Measurements from ENCODE around the gene MRPS7.
A peak's percentile ranks its signal among the peaks of the same experiment; 100 is the strongest.

The MRPS7 gene

DNA sequence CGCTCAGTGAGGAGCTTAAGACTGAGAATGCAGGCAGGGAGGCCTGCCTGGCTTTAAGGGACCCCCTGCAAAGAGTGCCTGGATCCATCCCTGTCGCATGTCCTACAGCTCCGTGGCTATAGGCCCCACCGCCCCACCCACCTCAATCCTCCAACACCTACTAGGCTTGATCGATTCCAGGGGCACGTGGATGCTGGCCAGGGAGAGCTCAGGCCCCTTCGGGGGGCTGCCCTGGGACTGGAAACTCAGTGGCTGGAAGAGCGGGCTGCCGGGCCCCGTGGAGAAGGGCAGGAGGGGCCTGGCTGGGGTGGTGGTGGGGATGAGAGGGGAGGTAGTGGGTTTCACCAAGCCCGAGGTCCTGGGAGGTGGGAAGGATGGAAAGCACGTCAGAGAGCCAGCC is 22.5 kb upstream of the MRPS7 start:
- H3K4me3 ChIP-seq (ENCODE audit: low read depth, low read length), result no peak overlapping the region
- TF ChIP-seq, protein P1, sequence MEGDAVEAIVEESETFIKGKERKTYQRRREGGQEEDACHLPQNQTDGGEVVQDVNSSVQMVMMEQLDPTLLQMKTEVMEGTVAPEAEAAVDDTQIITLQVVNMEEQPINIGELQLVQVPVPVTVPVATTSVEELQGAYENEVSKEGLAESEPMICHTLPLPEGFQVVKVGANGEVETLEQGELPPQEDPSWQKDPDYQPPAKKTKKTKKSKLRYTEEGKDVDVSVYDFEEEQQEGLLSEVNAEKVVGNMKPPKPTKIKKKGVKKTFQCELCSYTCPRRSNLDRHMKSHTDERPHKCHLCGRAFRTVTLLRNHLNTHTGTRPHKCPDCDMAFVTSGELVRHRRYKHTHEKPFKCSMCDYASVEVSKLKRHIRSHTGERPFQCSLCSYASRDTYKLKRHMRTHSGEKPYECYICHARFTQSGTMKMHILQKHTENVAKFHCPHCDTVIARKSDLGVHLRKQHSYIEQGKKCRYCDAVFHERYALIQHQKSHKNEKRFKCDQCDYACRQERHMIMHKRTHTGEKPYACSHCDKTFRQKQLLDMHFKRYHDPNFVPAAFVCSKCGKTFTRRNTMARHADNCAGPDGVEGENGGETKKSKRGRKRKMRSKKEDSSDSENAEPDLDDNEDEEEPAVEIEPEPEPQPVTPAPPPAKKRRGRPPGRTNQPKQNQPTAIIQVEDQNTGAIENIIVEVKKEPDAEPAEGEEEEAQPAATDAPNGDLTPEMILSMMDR (conservative IDR thresholded peaks at IDR 0.05; ENCODE audit: low read depth, low read length), result no peak
- DNase-seq (ENCODE audit: low read depth), result no peak

DNA sequence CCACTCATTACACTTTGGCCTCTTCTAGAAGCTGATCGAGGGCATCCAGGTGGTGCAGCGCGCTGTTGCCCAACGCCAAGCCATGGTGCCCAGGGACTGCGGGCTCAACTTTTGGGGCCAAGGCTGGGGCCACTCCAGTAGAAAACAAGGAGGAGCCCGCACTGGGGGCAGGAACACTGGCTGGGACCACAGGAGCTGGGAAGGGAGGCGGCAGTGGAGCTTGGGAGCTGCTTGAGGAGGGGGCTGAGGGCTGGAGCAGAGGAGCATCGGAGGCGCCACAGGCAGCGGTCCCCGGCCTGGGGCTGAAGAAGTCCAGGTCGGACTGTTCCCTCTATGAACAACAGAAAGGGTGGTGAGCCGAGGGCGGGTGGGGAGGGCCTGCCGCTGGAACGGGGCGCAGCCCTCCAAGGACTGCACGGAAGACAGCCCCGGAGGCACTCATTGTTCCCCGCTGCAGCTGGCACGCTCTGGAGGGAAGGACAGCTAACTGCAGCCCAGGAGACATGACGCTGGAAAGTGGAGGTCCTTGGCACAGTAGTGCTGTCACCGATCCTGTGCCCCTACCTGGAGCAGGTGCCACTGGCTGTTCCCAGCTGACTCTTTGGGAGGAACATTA is 21.8 kb upstream of the MRPS7 start:
- H3K4me3 ChIP-seq (ENCODE audit: low read depth, low read length), result no peak overlapping the region
- no peak for DNase-seq (ENCODE audit: low read depth)
- TF ChIP-seq, protein P1 (conservative IDR thresholded peaks at IDR 0.05; ENCODE audit: low read depth, low read length), result no peak

DNA sequence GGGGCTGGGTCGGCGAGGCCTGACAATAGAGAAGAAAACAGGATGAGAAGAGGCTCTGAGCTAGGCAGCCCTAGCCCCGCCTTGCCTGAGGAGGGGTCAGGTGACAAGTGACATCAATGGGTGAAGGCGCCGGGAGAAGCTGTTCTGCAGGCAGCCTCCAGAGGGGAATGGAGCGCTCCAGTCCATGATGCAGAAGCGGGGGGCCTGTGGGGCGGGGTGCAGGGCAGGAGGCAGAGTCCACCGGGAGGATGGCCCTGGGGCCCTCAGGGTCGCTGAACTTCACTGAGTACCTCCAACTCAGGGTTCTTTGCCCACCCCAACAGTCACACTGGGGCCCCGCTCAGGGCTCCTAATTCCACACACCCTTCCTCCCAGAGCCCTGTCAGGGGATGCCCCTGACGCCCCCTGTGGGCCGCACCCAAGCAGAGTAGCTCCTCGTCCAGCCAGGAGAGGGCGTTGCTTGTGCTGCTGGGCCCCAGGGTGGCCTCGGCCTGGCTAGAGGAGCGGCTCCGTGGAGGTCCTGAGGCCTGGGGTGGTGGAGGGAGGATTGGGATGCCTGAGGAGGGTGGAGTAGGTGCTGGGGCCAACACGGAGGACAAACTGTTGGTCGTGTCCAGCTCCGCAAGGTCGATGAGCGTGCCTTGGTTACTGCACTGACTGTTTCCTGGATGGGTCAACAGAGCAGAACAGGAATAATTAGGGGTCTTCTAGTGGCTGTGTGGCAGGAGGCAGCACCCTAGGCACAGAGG is 21.1 kb upstream of the MRPS7 start:
- DNase-seq (ENCODE audit: low read depth), result peak; percentile 49
- H3K4me3 ChIP-seq (ENCODE audit: low read depth, low read length), result no peak overlapping the region
- TF ChIP-seq, protein P1 (conservative IDR thresholded peaks at IDR 0.05; ENCODE audit: low read depth, low read length), result peak; percentile 89

DNA sequence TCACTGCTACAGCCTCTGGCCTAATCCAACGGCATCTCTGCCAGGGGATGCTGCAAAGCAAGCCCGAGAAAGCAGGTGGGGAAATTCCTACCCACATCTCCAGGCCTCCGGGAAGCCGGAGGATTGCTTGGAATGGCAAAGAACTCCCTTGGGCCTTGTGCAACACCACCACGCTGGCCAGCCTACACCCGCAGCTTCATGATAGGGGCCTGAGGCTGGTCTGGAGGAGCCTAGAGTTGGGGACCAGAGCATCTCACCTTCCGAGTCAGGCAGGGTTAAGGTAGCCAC is 20.6 kb upstream of the MRPS7 start:
- TF ChIP-seq, protein P1 (conservative IDR thresholded peaks at IDR 0.05; ENCODE audit: low read depth, low read length), result no peak
- no peak overlapping the region for H3K4me3 ChIP-seq (ENCODE audit: low read depth, low read length)
- no peak for DNase-seq (ENCODE audit: low read depth)

DNA sequence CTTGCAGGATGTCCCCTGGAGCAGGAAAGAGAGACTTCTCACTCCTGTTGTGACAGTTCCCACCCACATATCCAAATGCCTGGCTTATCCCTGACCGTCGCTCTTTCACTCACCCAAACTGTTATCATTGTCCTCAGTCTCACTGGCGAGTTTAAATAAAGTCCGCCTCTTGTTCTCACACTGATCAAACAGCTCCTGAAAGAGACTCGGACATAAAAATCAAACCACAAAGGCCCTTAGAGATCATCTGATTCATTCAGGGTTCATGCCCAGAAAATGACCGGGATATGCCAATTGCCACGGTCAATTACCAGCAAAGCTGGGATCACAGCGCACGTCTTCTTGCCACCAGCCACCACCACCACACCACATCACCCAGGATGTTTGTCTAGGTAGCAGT is 20.2 kb upstream of the MRPS7 start:
- no peak overlapping the region for H3K4me3 ChIP-seq (ENCODE audit: low read depth, low read length)
- TF ChIP-seq, protein P1 (conservative IDR thresholded peaks at IDR 0.05; ENCODE audit: low read depth, low read length), result no peak

DNA sequence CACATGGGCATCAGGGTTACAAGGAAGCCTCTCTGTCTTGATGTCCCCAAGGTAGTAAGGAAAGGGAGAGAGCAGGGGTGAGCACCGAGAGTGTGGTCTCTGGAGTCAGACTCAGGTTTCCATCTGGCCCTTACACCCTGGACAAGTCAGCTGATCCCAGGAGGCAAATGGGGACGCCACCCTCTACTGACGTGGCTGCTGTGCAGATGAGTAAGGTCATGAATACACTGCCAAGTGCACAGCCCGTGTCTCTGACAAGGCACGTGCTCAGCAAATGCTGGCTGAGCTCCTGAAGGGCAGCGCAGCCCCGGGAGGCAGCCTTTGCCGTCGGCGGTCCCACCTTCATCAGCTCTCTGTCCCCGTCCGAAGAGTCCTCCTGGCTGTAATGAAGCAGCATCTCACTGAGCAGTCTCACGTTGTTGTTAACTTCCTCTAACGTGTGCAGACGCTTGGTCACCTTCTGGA is 19.7 kb upstream of the MRPS7 start:
- no peak overlapping the region for H3K4me3 ChIP-seq (ENCODE audit: low read depth, low read length)
- no peak for DNase-seq (ENCODE audit: low read depth)
- TF ChIP-seq, protein P1 (conservative IDR thresholded peaks at IDR 0.05; ENCODE audit: low read depth, low read length), result no peak

More for the DNA sequence above, 20.2 kb upstream of the MRPS7 start:
- DNase-seq (ENCODE audit: low read depth), result no peak
